HTR-8/SVneo (cell line): ENCODE data around the gene TMEM63A.
"Not testable (repeated sequence)": the region's sequence is repeated elsewhere in the genome, so short reads cannot be mapped to it uniquely, and the experiment has no call there.

Experiments
- DNase-seq: peaks from one replicate; pipeline ENCODE4 v3.0.0; 2011; ENCODE audit warnings: low spot score, mixed read lengths; ENCODE audit not compliant: insufficient read length
- FAIRE-seq: peaks from 2 replicates; lab custom pipeline; 2011; peaks lifted over from hg19 to GRCh38; lab: Jason Lieb, UNC

The TMEM63A gene

GRCh38 chr1:225848030-225848955 lies 33.9 kb downstream of the TMEM63A start:
- FAIRE-seq (no peak), DNase-seq (no peak)

- no peak for FAIRE-seq
- DNase-seq, result no peak
Measured at GRCh38 chr1:225847610-225848009, 34.6 kb downstream of the TMEM63A start.

- FAIRE-seq (no peak), DNase-seq (no peak)
Measured at GRCh38 chr1:225846331-225847310, 35.6 kb downstream of the TMEM63A start.

GRCh38 chr1:225845571-225846259 lies 36.5 kb downstream of the TMEM63A start:
- FAIRE-seq (no peak), DNase-seq (peak; percentile 74)

GRCh38 chr1:225845097-225845496 lies 37.1 kb downstream of the TMEM63A start:
- DNase-seq, result no peak

GRCh38 chr1:225844236-225845061 lies 37.7 kb downstream of the TMEM63A start:
- no peak for FAIRE-seq
- DNase-seq, result no peak

More at GRCh38 chr1:225845097-225845496, 37.1 kb downstream of the TMEM63A start:
- no peak for FAIRE-seq

- DNase-seq, result no peak
- no peak for FAIRE-seq
Measured at GRCh38 chr1:225843426-225843795, 38.8 kb downstream of the TMEM63A start.

GRCh38 chr1:225842788-225843425 lies 39.3 kb downstream of the TMEM63A start:
- DNase-seq (no peak), FAIRE-seq (no peak)

- FAIRE-seq, result no peak
- no peak for DNase-seq
Measured at GRCh38 chr1:225842074-225842473, 40.1 kb downstream of the TMEM63A start.

GRCh38 chr1:225840713-225841112 lies 41.5 kb downstream of the TMEM63A start:
- FAIRE-seq, result no peak
- no peak for DNase-seq

- DNase-seq (no peak), FAIRE-seq (no peak)
Measured at GRCh38 chr1:225840223-225840610, 42.0 kb downstream of the TMEM63A start.

- DNase-seq, result no peak
- FAIRE-seq, result no peak
Measured at GRCh38 chr1:225838793-225839192, 43.4 kb downstream of the TMEM63A start.

- not testable (repeated sequence) for DNase-seq, FAIRE-seq
Measured at GRCh38 chr1:225836296-225836695, 45.9 kb downstream of the TMEM63A start.

- no peak for FAIRE-seq
- DNase-seq, result no peak
Measured at GRCh38 chr1:225835856-225836255, 46.3 kb downstream of the TMEM63A start.

GRCh38 chr1:225834417-225835329 lies 47.5 kb downstream of the TMEM63A start:
- peak; percentile 33 for DNase-seq
- no peak for FAIRE-seq

- DNase-seq (no peak), FAIRE-seq (no peak)
Measured at GRCh38 chr1:225830841-225831240, 51.3 kb downstream of the TMEM63A start.

GRCh38 chr1:225828706-225829345 lies 53.4 kb downstream of the TMEM63A start:
- no peak for DNase-seq
- FAIRE-seq, result no peak
